Islet of Langerhans (tissue), 1 donor: ENCODE data around the gene TMEM132D.
A peak's percentile ranks its signal among the peaks of the same experiment; 100 is the strongest.

Experiments used
- FAIRE-seq: peaks from one replicate; lab custom pipeline; 2011; peaks lifted over from hg19 to GRCh38; lab: Jason Lieb, UNC

TMEM132D gene

DNA sequence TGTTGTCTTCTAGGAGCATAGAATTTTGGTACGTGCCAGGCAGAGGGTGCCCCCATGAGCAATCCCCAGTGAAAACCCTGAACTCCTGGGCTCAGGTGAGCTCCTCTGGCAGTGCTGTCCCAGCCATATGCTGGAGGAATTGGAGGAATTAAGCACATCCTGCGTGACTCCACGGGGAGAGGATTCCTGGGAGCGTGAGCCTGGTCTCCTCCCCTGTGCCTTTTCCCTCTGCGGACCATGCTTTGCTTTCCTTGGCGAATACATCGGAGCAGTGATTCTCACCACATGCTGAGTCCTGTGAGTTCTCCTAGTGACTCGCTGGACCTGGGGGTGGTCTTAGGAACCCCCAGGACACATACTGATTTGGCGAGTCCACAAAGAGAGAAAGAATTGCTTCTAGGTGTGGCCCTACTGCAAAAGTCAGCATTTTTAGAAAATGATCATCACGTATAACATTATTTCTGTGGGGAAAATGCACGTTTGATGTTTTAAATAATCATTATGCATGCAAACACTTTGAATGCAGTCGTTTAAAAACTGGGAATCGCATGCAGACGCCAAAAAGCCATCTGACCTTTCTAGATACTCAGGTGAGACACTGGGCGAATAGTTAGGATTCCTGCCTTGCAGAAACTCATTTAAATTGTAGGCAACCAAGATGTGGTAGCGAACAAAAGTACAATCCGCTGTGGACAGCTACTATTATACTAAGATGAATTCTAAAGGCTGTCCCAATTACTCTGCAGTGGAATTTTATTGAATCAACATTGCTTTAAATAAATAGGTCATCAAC, 370.9 kb downstream of the TMEM132D start:
- FAIRE-seq, result no peak

DNA sequence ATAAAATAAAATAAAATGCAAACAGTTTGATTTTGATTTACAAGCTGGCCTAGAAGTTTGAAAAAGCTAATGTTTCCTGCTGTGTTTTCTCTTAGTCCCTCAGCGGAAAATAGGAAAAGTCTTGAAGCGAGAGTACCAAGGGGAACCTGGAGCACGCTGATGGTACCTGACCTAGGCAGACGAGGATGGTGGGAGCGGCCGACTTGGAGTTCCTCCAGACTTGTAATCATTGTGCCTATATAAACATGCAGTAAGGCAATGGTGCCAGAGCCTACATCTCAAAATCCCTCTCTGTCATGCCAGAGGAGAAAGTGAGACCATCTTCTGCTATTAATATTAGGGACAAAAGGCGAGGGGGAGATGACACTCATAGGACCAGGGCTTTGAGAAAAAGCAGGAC, 371.7 kb downstream of the TMEM132D start:
- no peak for FAIRE-seq

- peak; percentile 99 for FAIRE-seq
These were observed 372.8 kb downstream of the TMEM132D start for GRCh38 chr12:129530984-129531383.

- no peak for FAIRE-seq
These were observed 373.3 kb downstream of the TMEM132D start for GRCh38 chr12:129530517-129530916.

DNA sequence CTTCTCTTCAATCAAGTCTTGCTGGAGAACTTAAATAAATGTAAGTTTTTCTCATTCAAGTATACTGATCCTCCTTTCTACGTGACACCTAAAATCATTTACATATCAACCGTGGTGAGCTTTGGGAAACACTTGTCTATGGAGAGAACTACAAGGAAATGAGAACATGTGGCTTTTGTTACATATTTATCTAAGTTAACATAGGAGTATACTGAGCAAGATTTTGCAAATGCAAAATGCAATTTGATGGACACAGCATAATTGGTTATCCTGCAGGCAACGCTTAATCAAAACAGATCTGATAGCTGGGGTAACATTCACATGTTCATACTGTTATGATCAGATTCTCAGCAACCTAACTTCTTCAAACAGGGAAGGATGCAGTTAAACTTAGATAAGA, 376.3 kb downstream of the TMEM132D start:
- no peak for FAIRE-seq

DNA sequence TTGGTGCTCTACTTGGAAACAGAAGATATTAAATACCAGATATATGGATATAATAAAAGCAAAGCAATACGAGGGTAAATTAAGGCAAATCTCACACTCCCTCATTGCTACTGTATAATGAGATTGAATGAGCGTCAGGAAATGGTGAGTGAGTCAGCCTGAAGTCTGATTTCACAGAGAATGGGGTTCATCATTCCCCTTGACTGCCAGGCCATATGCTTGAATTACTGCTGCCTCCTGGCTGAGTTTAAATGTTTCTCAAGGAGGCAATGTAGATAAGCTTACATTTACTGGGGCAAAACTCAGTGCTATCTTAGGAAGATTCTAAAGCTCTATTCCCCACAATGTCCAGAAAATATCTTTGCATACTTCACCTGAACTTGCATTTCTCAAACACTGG, 380.2 kb downstream of the TMEM132D start:
- no peak for FAIRE-seq

GRCh38 chr12:129520739-129521138, 383.1 kb downstream of the TMEM132D start:
- peak; percentile 61 for FAIRE-seq

DNA sequence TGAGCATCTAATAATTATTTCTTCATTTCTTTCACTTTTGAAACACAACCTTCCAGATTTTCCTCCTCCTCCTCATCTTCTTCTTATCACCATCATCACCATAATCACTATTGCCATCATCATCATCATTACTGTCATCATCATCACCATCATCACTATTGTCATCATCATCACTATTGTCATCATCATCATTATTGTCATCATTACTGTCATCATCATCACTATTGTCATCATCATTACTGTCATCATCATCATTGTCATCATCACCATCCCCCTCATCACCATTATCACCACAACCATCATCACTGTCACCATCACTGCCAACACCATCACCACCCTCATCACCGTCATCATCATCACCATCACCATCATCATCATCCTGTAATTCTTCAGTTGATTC, 400.0 kb downstream of the TMEM132D start:
- FAIRE-seq, result no peak

GRCh38 chr12:129496226-129496625, 407.6 kb downstream of the TMEM132D start:
- FAIRE-seq, result no peak

DNA sequence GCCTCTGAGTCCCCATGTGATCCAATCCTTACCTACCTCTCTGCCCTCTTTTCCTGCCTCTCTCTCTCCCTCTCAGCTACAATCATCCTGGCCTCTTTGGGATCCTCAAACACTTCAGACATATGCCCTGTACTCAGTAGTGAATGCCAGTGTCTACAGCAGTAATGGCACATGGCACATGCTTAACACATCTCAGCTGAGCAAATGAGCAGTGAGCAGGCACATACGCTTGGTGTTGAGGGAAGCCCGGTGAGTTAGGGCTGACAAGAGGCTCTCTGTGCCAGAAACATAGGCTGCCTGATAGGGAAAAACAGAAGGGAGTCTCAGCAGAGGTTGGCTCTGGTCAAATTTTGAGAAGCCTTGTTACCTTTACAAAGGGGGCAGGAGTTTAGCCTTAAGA, 409.1 kb downstream of the TMEM132D start:
- FAIRE-seq, result no peak

GRCh38 chr12:129494260-129494659, 409.6 kb downstream of the TMEM132D start:
- no peak for FAIRE-seq

- no peak for FAIRE-seq
These were observed 414.6 kb downstream of the TMEM132D start for GRCh38 chr12:129489100-129489676.

GRCh38 chr12:129486931-129487330, 416.9 kb downstream of the TMEM132D start:
- no peak for FAIRE-seq

DNA sequence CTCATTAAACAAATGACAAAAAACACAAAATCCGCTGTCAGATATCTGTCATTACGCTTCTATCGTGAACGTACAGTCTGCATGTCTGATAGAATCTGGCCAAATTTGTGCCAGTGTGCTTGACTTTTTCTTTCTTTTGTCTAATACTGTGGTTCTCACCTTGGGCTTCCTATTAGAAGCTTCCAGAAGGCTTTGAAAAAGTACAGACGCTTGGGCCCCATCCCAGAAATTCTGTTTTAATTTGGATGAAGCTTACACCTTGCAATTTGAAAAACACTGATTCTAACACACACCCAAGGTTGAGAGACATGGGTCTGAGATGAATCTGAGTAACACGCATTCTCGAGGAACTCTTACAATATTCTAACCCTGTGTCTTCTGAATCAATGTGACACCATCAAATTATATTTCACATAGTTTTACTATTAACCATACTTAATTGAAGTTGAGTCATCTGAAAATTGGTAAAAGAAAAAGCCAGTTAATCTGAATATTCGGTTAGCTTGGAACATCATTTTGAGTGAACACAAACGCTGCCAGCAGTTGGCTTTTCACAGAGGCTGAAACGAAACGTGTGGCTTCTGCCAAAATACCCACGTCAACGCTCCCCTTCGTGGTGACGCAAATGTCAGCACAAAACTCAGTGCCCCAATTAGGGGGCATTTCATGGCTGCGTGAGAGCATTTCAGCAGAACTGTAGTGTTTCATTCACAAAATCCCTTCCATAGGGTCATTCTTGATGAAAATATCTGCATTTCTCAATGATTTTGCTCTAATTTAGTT, 420.5 kb downstream of the TMEM132D start:
- FAIRE-seq, result no peak

GRCh38 chr12:129481921-129482320, 421.9 kb downstream of the TMEM132D start:
- no peak for FAIRE-seq

DNA sequence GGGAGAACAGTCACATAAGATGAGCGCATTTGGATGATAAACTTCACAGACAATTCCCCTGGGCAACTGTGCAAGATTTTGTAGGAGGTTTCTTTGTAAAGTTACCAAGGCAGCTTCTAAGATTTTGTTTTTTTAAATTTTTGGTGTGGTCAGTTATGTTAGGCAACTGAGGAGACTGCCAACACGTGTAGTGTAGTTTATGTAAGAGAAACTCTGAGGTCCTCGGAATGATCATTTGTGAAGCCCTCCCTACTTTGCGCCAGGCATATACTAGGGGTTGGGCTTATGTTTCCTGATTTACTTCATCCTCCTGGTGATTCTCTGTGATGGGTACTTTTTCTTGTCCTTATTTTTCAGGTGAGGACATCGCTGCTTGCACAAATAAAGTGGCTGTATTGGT, 433.6 kb downstream of the TMEM132D start:
- no peak for FAIRE-seq

- peak; percentile 82 for FAIRE-seq
These were observed 436.1 kb downstream of the TMEM132D start for GRCh38 chr12:129467726-129468125.

DNA sequence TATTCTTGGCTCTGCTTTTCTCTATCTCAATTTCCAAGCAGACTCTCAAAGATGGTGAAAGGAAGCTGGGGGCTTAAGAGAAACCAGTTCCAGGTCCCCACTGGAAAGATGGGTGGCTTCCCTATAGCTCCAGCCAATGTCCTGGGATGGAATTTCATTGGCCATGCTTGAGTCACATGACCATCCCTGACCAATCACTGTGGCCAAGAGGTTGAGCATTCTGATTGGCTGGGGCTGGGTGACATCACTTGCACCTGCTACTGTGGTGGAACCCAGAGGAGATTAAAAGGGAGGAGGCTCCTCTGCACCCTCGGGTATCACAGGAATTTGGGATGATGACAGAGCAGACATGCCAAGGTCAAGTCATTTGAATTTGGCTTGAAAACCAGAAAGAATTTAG, 436.5 kb downstream of the TMEM132D start:
- no peak for FAIRE-seq

DNA sequence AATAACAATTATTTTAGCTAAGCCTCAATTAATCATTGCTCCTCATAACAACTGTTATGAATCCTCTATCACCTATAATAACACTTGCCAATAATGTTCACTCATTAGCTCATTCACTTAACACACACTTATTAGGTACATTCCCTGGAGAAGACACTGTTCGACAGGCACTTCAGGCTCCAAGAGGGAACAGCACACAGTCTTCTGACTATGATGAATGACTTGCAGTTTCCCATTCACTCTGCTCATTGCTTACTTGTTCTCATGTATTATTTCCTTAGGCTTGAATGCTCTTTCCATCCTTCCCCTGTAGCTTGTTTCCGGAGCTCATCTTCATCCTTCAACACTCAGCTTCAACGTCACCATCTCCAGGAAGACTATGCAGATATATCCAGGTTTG, 437.3 kb downstream of the TMEM132D start:
- no peak for FAIRE-seq

- no peak for FAIRE-seq
These were observed 443.9 kb downstream of the TMEM132D start for GRCh38 chr12:129459886-129460285.

DNA sequence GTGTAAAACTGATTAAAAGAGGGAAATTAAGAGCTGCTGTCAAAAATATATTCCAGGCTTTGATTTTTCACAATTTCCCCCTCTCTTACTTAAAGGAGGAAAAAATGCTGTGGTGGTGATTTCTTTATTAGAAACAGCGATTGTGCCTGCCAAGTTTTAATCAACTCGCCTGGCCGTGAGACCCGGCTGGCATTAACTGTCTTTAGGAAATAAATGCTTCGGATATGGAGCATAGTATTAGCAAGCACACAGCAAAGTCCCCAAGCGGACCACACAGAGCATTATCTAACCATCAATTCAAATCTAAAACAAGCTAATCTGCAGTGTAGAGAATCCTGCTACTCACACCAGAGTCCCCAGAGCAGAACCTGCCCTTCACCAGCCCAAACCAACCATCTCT, 457.1 kb downstream of the TMEM132D start:
- FAIRE-seq, result no peak

- no peak for FAIRE-seq
These were observed 463.5 kb downstream of the TMEM132D start for GRCh38 chr12:129440278-129440677.

DNA sequence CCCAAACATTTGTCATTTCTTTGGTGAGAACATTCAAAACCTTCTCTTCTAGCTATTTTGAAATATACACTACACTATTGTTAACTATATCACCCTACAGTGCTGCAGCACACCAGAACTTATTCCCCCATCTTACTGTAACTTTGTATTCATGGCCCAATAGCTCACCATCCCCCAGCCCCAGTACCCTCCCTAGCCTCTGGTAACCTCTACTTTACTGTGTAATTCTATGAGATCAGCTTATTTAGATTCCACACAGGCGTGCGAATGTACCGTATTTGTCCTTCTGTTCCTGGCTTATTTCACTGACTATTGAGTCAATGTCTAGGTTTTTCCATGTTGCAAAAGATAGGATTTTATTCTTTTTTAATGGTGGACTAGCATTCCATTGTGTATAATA, 469.0 kb downstream of the TMEM132D start:
- FAIRE-seq, result no peak
